HG02973 (cell line): Measurements from ENCODE around the gene DNAJA2.
A peak's percentile ranks its signal among the peaks of the same experiment; 100 is the strongest.

Experiments
- ATAC-seq: cut with Tn5 transposase; IDR thresholded peaks from one replicate; pipeline ENCODE4 v1.9.1; 2021; ENCODE audit warnings: moderate library complexity; ENCODE audit not compliant: unreplicated experiment

DNAJA2 gene

GRCh38 chr16:46929378-46930332 lies 43.8 kb downstream of the DNAJA2 start:
- ATAC-seq, result peak; percentile 64

- no peak for ATAC-seq
Measured at GRCh38 chr16:46928811-46929210, 44.7 kb downstream of the DNAJA2 start.

- no peak for ATAC-seq
Measured at GRCh38 chr16:46927273-46927672, 46.2 kb downstream of the DNAJA2 start.

GRCh38 chr16:46926470-46927225 lies 46.8 kb downstream of the DNAJA2 start:
- ATAC-seq, result no peak

- ATAC-seq, result no peak
Measured at GRCh38 chr16:46924402-46924801, 49.1 kb downstream of the DNAJA2 start.

- no peak for ATAC-seq
Measured at GRCh38 chr16:46923513-46924295, 49.8 kb downstream of the DNAJA2 start.

- no peak for ATAC-seq
Measured at GRCh38 chr16:46922239-46922638, 51.2 kb downstream of the DNAJA2 start.

GRCh38 chr16:46920402-46921068 lies 52.9 kb downstream of the DNAJA2 start:
- ATAC-seq, result no peak

GRCh38 chr16:46918905-46919792 lies 54.3 kb downstream of the DNAJA2 start:
- ATAC-seq, result peak; percentile 94

- ATAC-seq, result no peak
Measured at GRCh38 chr16:46918400-46918799, 55.1 kb downstream of the DNAJA2 start.

- no peak for ATAC-seq
Measured at GRCh38 chr16:46916980-46917379, 56.5 kb downstream of the DNAJA2 start.

- ATAC-seq, result no peak
Measured at GRCh38 chr16:46915483-46916025, 57.9 kb downstream of the DNAJA2 start.

GRCh38 chr16:46914556-46915201 lies 58.8 kb downstream of the DNAJA2 start:
- no peak for ATAC-seq

- ATAC-seq, result no peak
Measured at GRCh38 chr16:46911650-46912049, 61.8 kb downstream of the DNAJA2 start.

GRCh38 chr16:46911038-46911437 lies 62.4 kb downstream of the DNAJA2 start:
- peak; percentile 56 for ATAC-seq

- no peak for ATAC-seq
Measured at GRCh38 chr16:46908540-46909372, 64.7 kb downstream of the DNAJA2 start.

GRCh38 chr16:46907061-46907774 lies 66.3 kb downstream of the DNAJA2 start:
- ATAC-seq, result no peak
